Stimulated activated effector memory CD8-positive, alpha-beta T cell treated with anti-CD3 and anti-CD28 coated beads, Interleukin-12 subunit alpha, Interleukin-12 subunit beta, amount 100 ng/mL, for 72 hours (primary cell): Measurements from ENCODE around the gene PPP1R37.
"Not testable (repeated sequence)": the region's sequence is repeated elsewhere in the genome, so short reads cannot be mapped to it uniquely, and the experiment has no call there.

ENCODE experiments used
- ATAC-seq: fragments of 150-1000 bp; cut with Tn5 transposase; 2 replicates; pipeline ENCODE4 v1.10.0; 2021
- DNase-seq, 2 donors: peaks; one replicate each; pipeline ENCODE4 v3.0.0; 2021 to 2022; ENCODE audit warnings: low spot score in 2 of 2
- H3K27ac Mint-ChIP-seq: one replicate; pipeline ENCODE4 v1.8.0; 2022; ENCODE audit warnings: mild to moderate bottlenecking, mixed read lengths
- H3K36me3 Mint-ChIP-seq: one replicate; pipeline ENCODE4 v1.8.0; 2022; ENCODE audit warnings: mild to moderate bottlenecking, mixed read lengths
- H3K4me1 Mint-ChIP-seq: one replicate; pipeline ENCODE4 v1.8.0; 2022; ENCODE audit warnings: mixed read lengths
- H3K4me3 Mint-ChIP-seq: one replicate; pipeline ENCODE4 v1.8.0; 2022; ENCODE audit warnings: mild to moderate bottlenecking, mixed read lengths
- H3K9me3 Mint-ChIP-seq: one replicate; pipeline ENCODE4 v1.8.0; 2022; ENCODE audit warnings: mixed read lengths

The PPP1R37 gene

GRCh38 chr19:45114116-45114515, 21.1 kb downstream of the PPP1R37 start:
- DNase-seq (no peak), ATAC-seq (no peak)
- peak overlapping the region; percentile 74 for H3K27ac Mint-ChIP-seq
- H3K4me3 Mint-ChIP-seq = no peak overlapping the region
- H3K36me3 Mint-ChIP-seq = peaks cover 6% of the 10 kb centered on the region
- H3K4me1 Mint-ChIP-seq = peaks cover 67% of the 10 kb centered on the region
- no peaks in the 10 kb centered on the region for H3K9me3 Mint-ChIP-seq

GRCh38 chr19:45115809-45116615, 23.0 kb downstream of the PPP1R37 start:
- Mint-ChIP-seq H3K27ac (no peak overlapping the region), H3K36me3 (peaks cover 6% of the 10 kb centered on the region), H3K4me3 (peak overlapping the region; percentile 53), H3K4me1 (peaks cover 56% of the 10 kb centered on the region), H3K9me3 (no peaks in the 10 kb centered on the region)
- ATAC-seq (no peak), DNase-seq (no peak)

- peak overlapping the region; percentile 35 for H3K27ac Mint-ChIP-seq
- peaks cover 60% of the 10 kb centered on the region for H3K4me1 Mint-ChIP-seq
- peak overlapping the region; percentile 53 for H3K4me3 Mint-ChIP-seq
- ATAC-seq (peak; percentile 78), DNase-seq (peak; percentile 37 to 65)
- peaks cover 6% of the 10 kb centered on the region for H3K36me3 Mint-ChIP-seq
- H3K9me3 Mint-ChIP-seq = no peaks in the 10 kb centered on the region
Observed at GRCh38 chr19:45117167-45117594, 24.2 kb downstream of the PPP1R37 start.

- DNase-seq (no peak), ATAC-seq (peak; percentile 3)
- Mint-ChIP-seq H3K4me1 (peaks cover 65% of the 10 kb centered on the region), H3K4me3 (peak overlapping the region; percentile 53), H3K36me3 (peaks cover 6% of the 10 kb centered on the region), H3K27ac (peak overlapping the region; percentile 71), H3K9me3 (no peaks in the 10 kb centered on the region)
Observed at GRCh38 chr19:45117671-45118070, 24.7 kb downstream of the PPP1R37 start.

- no peak for ATAC-seq
- Mint-ChIP-seq H3K4me3 (peak overlapping the region; percentile 53), H3K27ac (peak overlapping the region; percentile 71), H3K36me3 (peaks cover 6% of the 10 kb centered on the region), H3K9me3 (no peaks in the 10 kb centered on the region), H3K4me1 (peaks cover 69% of the 10 kb centered on the region)
- DNase-seq = no peak
Observed at GRCh38 chr19:45118106-45118505, 25.1 kb downstream of the PPP1R37 start.

GRCh38 chr19:45118591-45119355, 25.8 kb downstream of the PPP1R37 start:
- peaks cover 74% of the 10 kb centered on the region for H3K4me1 Mint-ChIP-seq
- ATAC-seq = not testable (repeated sequence)
- H3K4me3 Mint-ChIP-seq = peak overlapping the region; percentile 53

GRCh38 chr19:45119582-45119981, 26.6 kb downstream of the PPP1R37 start:
- H3K36me3 Mint-ChIP-seq = peaks cover 11% of the 10 kb centered on the region
- DNase-seq (no peak), ATAC-seq (no peak)
- no peak overlapping the region for H3K4me3 Mint-ChIP-seq
- no peak overlapping the region for H3K27ac Mint-ChIP-seq
- H3K9me3 Mint-ChIP-seq = no peaks in the 10 kb centered on the region
- peaks cover 82% of the 10 kb centered on the region for H3K4me1 Mint-ChIP-seq

More at GRCh38 chr19:45118591-45119355, 25.8 kb downstream of the PPP1R37 start:
- DNase-seq, H3K9me3 Mint-ChIP-seq, H3K36me3 Mint-ChIP-seq: not testable (repeated sequence)
- H3K27ac Mint-ChIP-seq = peak overlapping the region; percentile 71

- peaks cover 12% of the 10 kb centered on the region for H3K36me3 Mint-ChIP-seq
- peaks cover 78% of the 10 kb centered on the region for H3K4me1 Mint-ChIP-seq
- peak overlapping the region; percentile 92 for H3K27ac Mint-ChIP-seq
- ATAC-seq (peak; percentile 4), DNase-seq (no peak)
- peak overlapping the region; percentile 62 for H3K4me3 Mint-ChIP-seq
- no peaks in the 10 kb centered on the region for H3K9me3 Mint-ChIP-seq
Observed at GRCh38 chr19:45121827-45122345, 28.9 kb downstream of the PPP1R37 start.

- H3K4me3 Mint-ChIP-seq = no peak overlapping the region
- H3K9me3 Mint-ChIP-seq = no peaks in the 10 kb centered on the region
Observed at GRCh38 chr19:45122832-45123231, 29.9 kb downstream of the PPP1R37 start.

GRCh38 chr19:45123440-45123850, 30.5 kb downstream of the PPP1R37 start:
- no peak for ATAC-seq
- no peak for DNase-seq
- peaks cover 63% of the 10 kb centered on the region for H3K4me1 Mint-ChIP-seq
- H3K36me3 Mint-ChIP-seq = peaks cover 16% of the 10 kb centered on the region
- H3K27ac Mint-ChIP-seq = peak overlapping the region; percentile 81
- H3K9me3 Mint-ChIP-seq = no peaks in the 10 kb centered on the region
- no peak overlapping the region for H3K4me3 Mint-ChIP-seq

More at GRCh38 chr19:45122832-45123231, 29.9 kb downstream of the PPP1R37 start:
- Mint-ChIP-seq H3K4me1 (peaks cover 69% of the 10 kb centered on the region), H3K36me3 (peaks cover 16% of the 10 kb centered on the region), H3K27ac (peak overlapping the region; percentile 92)
- ATAC-seq = no peak
- DNase-seq = no peak

GRCh38 chr19:45124021-45124420, 31.0 kb downstream of the PPP1R37 start:
- Mint-ChIP-seq H3K9me3 (no peaks in the 10 kb centered on the region), H3K27ac (peak overlapping the region; percentile 81), H3K4me3 (no peak overlapping the region), H3K4me1 (peaks cover 58% of the 10 kb centered on the region), H3K36me3 (peaks cover 16% of the 10 kb centered on the region)
- ATAC-seq (no peak), DNase-seq (no peak)

GRCh38 chr19:45125360-45125759, 32.4 kb downstream of the PPP1R37 start:
- peaks cover 53% of the 10 kb centered on the region for H3K4me1 Mint-ChIP-seq
- H3K27ac Mint-ChIP-seq = peak overlapping the region; percentile 26

GRCh38 chr19:45125975-45126493, 33.1 kb downstream of the PPP1R37 start:
- H3K27ac Mint-ChIP-seq = peak overlapping the region; percentile 26
- peaks cover 52% of the 10 kb centered on the region for H3K4me1 Mint-ChIP-seq
- no peak overlapping the region for H3K4me3 Mint-ChIP-seq

More at GRCh38 chr19:45125360-45125759, 32.4 kb downstream of the PPP1R37 start:
- Mint-ChIP-seq H3K36me3 (peaks cover 16% of the 10 kb centered on the region), H3K9me3 (no peaks in the 10 kb centered on the region), H3K4me3 (no peak overlapping the region)
- no peak for ATAC-seq
- DNase-seq = no peak

GRCh38 chr19:45126654-45127053, 33.7 kb downstream of the PPP1R37 start:
- no peak overlapping the region for H3K4me3 Mint-ChIP-seq
- no peak for DNase-seq
- peaks cover 16% of the 10 kb centered on the region for H3K36me3 Mint-ChIP-seq
- H3K27ac Mint-ChIP-seq = no peak overlapping the region
- H3K9me3 Mint-ChIP-seq = no peaks in the 10 kb centered on the region
- ATAC-seq = no peak
- peaks cover 52% of the 10 kb centered on the region for H3K4me1 Mint-ChIP-seq

More at GRCh38 chr19:45125975-45126493, 33.1 kb downstream of the PPP1R37 start:
- Mint-ChIP-seq H3K9me3 (no peaks in the 10 kb centered on the region), H3K36me3 (peaks cover 16% of the 10 kb centered on the region)
- ATAC-seq (peak; percentile 81), DNase-seq (peak; percentile 58 to 84)

GRCh38 chr19:45128146-45128545, 35.2 kb downstream of the PPP1R37 start:
- H3K9me3 Mint-ChIP-seq = no peaks in the 10 kb centered on the region
- no peak for ATAC-seq
- no peak for DNase-seq
- H3K4me1 Mint-ChIP-seq = peaks cover 42% of the 10 kb centered on the region
- peaks cover 16% of the 10 kb centered on the region for H3K36me3 Mint-ChIP-seq
- H3K27ac Mint-ChIP-seq = no peak overlapping the region
- H3K4me3 Mint-ChIP-seq = no peak overlapping the region
